ENCODE results near the gene FSIP1. TPM values are rescaled to one million over a fixed set of nuclear protein-coding genes. Genes with fewer than 3 reads are reported as not detected.

FSIP1 gene
- total RNA-seq, 4 donors from 2014 or later, result 0.83 to 4.6 (median 1.4) TPM

DNA sequence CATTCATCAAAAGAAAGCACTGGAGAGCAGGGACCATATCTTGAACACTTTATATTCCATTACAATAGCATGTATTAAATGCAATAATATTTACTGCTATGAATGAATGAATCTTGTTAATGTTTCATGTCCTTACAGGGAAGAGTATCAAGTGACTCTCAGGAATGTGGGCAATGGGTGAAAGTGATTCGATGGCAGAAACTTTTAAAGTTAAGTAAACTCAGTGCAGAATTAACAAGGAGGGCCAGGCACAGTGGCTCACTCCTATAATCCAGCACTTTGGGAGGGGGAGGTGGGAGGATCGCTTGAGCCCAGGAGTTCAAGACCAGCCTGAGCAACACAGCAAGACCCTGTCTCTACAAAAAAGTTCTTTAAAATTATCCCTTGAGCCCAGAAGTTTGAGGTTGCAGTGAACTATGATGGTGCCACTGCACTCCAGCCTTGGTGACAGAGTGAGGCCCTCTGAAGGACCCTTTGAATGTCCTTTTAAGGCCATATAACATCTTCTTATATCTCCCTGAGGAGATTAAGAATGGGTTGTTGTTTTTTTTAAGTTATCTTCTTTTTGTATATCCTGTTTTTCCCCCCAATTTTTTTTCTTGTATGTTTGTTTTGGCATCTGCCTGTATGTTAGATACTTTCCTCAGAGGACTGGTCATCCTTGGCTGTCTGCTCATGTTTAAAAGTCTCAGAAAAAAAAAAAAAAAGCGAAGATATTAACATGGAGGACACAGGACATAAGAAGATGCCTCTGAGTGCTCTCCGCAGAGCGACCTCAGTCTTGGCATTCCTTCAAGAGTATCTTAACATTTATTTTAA is 9.6 kb upstream of the FSIP1 start:
- 59% methylated on average over 5 of the region's 5 CpGs for WGBS
- no peaks in the 10 kb centered on the region for H3K27me3 ChIP-seq
- H3K4me1 ChIP-seq, result peaks cover 0 to 45% (median 41%) of the 10 kb centered on the region in 4 donors
- no peak overlapping the region for H3K4me3 ChIP-seq
- no peaks in the 10 kb centered on the region for H3K9me3 ChIP-seq
- intact Hi-C loops (cut with DNase I), result no loop called here
- TF ChIP-seq POLR2AphosphoS5 (IDR thresholded peaks at IDR 0.05), result no peak
- no peak for TF ChIP-seq CTCF (IDR thresholded peaks at IDR 0.05)
- no peak for TF ChIP-seq EP300 (IDR thresholded peaks at IDR 0.05)
- no peak for TF ChIP-seq POLR2A (IDR thresholded peaks at IDR 0.05; ENCODE audit: low read depth)
- H3K36me3 ChIP-seq, result no peaks in the 10 kb centered on the region
- no peak for DNase-seq (ENCODE audit: extremely low spot score)
- H3K27ac ChIP-seq (replicated peaks in 1 of 4), result no peak overlapping the region

GRCh38 chr15:39789736-39790135 is 7.1 kb upstream of the FSIP1 start:
- intact Hi-C loops (cut with DNase I), result loop anchor here (2.0 to 5.0 kb wide), 2 partner anchors 77 to 148 kb away; no protein-coding TSS in a partner anchor
- Histone ChIP-seq H3K27ac (replicated peaks in 1 of 4) (peak overlapping the region; percentile 5 to 61 (median 32)), H3K9me3 (no peaks in the 10 kb centered on the region), H3K27me3 (no peaks in the 10 kb centered on the region), H3K4me3 (no peak overlapping the region), H3K4me1 (peaks cover 0 to 67% (median 64%) of the 10 kb centered on the region in 4 donors), H3K36me3 (no peaks in the 10 kb centered on the region)
- WGBS, result 58% methylated on average over 4 of the region's 4 CpGs
- no peak for DNase-seq (ENCODE audit: extremely low spot score)
- no peak for TF ChIP-seq EP300 (IDR thresholded peaks at IDR 0.05)
- TF ChIP-seq POLR2A (IDR thresholded peaks at IDR 0.05; ENCODE audit: low read depth), result no peak
- no peak for TF ChIP-seq POLR2AphosphoS5 (IDR thresholded peaks at IDR 0.05)
- no peak for TF ChIP-seq CTCF (IDR thresholded peaks at IDR 0.05)

DNA sequence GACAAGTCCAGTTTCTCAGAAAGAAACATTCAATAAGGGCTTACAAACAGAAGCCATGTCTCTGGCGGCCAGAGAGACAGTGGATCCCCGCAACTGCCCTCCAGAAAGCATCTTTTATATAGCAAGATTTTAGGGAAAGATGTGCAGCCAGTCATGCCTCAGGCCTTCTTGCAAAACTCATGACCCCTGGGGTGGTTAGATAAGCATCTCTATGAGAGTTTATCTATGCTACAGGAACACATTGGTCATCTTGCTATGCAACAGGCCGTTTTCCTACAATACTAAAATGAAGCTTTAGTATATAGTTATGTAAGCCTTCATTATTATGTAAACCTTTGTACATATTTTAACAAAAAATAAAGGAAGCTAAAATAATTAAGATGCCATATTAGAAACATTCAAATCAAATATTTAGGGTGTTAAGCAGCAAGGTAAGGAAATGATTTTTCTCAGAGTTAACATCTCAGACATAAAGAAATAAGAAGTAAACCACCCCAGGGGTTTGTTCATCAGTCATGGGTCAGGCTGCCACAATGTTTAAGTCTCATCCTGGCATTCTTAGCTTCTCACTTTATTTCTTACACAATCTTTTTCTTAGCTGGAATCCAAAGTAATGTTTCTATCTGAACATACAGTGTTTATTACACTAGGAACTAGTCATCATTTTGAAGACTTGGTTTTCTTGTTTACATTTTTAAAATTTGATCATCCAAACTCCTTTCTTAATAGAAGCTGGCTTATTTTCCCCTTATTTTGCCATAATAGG is 6.3 kb upstream of the FSIP1 start:
- intact Hi-C loops (cut with DNase I), result loop anchor here (5.0 kb wide), 1 partner anchor 148 kb away; no protein-coding TSS in a partner anchor
- TF ChIP-seq EP300 (IDR thresholded peaks at IDR 0.05), result no peak
- TF ChIP-seq POLR2AphosphoS5 (IDR thresholded peaks at IDR 0.05), result no peak
- no peak for TF ChIP-seq CTCF (IDR thresholded peaks at IDR 0.05)
- TF ChIP-seq POLR2A (IDR thresholded peaks at IDR 0.05; ENCODE audit: low read depth), result no peak
- H3K9me3 ChIP-seq, result no peaks in the 10 kb centered on the region
- H3K27ac ChIP-seq (replicated peaks in 1 of 4), result peak overlapping the region; percentile 5 to 61 (median 32)
- peaks cover 4 to 74% (median 71%) of the 10 kb centered on the region in 4 donors for H3K4me1 ChIP-seq
- DNase-seq (ENCODE audit: extremely low spot score), result no peak
- no peaks in the 10 kb centered on the region for H3K36me3 ChIP-seq
- H3K27me3 ChIP-seq, result no peaks in the 10 kb centered on the region
- WGBS, result 64% methylated on average over 3 of the region's 3 CpGs
- no peak overlapping the region for H3K4me3 ChIP-seq

- no peaks in the 10 kb centered on the region for H3K9me3 ChIP-seq
- TF ChIP-seq CTCF (IDR thresholded peaks at IDR 0.05) (no peak), EP300 (IDR thresholded peaks at IDR 0.05) (no peak), POLR2AphosphoS5 (IDR thresholded peaks at IDR 0.05) (no peak), POLR2A (IDR thresholded peaks at IDR 0.05; ENCODE audit: low read depth) (no peak)
- H3K27me3 ChIP-seq, result no peaks in the 10 kb centered on the region
- no peak overlapping the region for H3K4me3 ChIP-seq
- WGBS, result 63% methylated on average over 4 of the region's 4 CpGs
- H3K4me1 ChIP-seq, result peaks cover 13 to 83% (median 77%) of the 10 kb centered on the region in 4 donors
- H3K27ac ChIP-seq (replicated peaks in 1 of 4), result peak overlapping the region in 2 of 4 donors; percentile 38 to 61
- no peak for DNase-seq (ENCODE audit: extremely low spot score)
- H3K36me3 ChIP-seq, result no peaks in the 10 kb centered on the region
- intact Hi-C loops (cut with DNase I), result loop anchor here (5.0 kb wide), 1 partner anchor 149 kb away; no protein-coding TSS in a partner anchor
Observed at GRCh38 chr15:39788108-39788507, 5.5 kb upstream of the FSIP1 start.
